Loucy (cell line): ENCODE measurements around the gene RELA.

Source experiments
- H2AFZ ChIP-seq: fragments of 200-600 bp; sonication (generic); 2 replicates; pipeline ENCODE4 v1.6.0; 2016; ENCODE audit warnings: antibody characterized with exemption, mild to moderate bottlenecking, low read length, moderate library complexity
- H3F3A ChIP-seq: fragments of 200-600 bp; 2 replicates; pipeline ENCODE4 v1.6.0; 2016; ENCODE audit warnings: antibody characterized with exemption, low read depth, mild to moderate bottlenecking
- H3K27me3 ChIP-seq: fragments of 200-600 bp; sonication (generic); 2 replicates; pipeline ENCODE4 v1.6.1; 2014; ENCODE audit warnings: low read length, mild to moderate bottlenecking; ENCODE audit not compliant: insufficient read depth, poor library complexity, severe bottlenecking
- H3K36me3 ChIP-seq: fragments of 200-600 bp; sonication (generic); 2 replicates; pipeline ENCODE4 v1.6.1; 2016; ENCODE audit warnings: low read length; ENCODE audit not compliant: insufficient read depth
- H3K4me1 ChIP-seq: fragments of 200-600 bp; sonication (generic); 2 replicates; pipeline ENCODE4 v1.5.1; 2014; ENCODE audit warnings: low read length, mild to moderate bottlenecking; ENCODE audit not compliant: insufficient read depth, poor library complexity, severe bottlenecking
- H3K4me2 ChIP-seq: fragments of 200-600 bp; sonication (generic); 2 replicates; pipeline ENCODE4 v1.6.0; 2014; ENCODE audit warnings: antibody characterized with exemption, low read length, low read depth, mild to moderate bottlenecking; ENCODE audit not compliant: poor library complexity, severe bottlenecking
- H3K4me3 ChIP-seq: fragments of 200-600 bp; sonication (generic); 2 replicates; pipeline ENCODE4 v1.5.1; 2014; ENCODE audit warnings: low read length, mild to moderate bottlenecking, mixed read lengths; ENCODE audit not compliant: poor library complexity, severe bottlenecking
- H3K79me2 ChIP-seq: fragments of 200-600 bp; sonication (generic); 2 replicates; pipeline ENCODE4 v1.6.1; 2014; ENCODE audit warnings: low read length; ENCODE audit not compliant: insufficient read depth
- H3K9ac ChIP-seq: fragments of 200-600 bp; sonication (generic); 2 replicates; pipeline ENCODE4 v1.6.0; 2014; ENCODE audit warnings: mild to moderate bottlenecking, low read depth, low read length, moderate library complexity; ENCODE audit not compliant: poor library complexity, severe bottlenecking
- H3K9me2 ChIP-seq: fragments of 200-600 bp; sonication (generic); replicated peaks from 2 replicates; pipeline ENCODE4 v1.6.1; 2016; ENCODE audit warnings: low read depth, low read length, mixed read lengths
- H3K9me3 ChIP-seq: fragments of 200-600 bp; sonication (generic); 2 replicates; pipeline ENCODE4 v1.6.1; 2014; ENCODE audit warnings: mild to moderate bottlenecking, antibody characterized with exemption, low read length, low read depth; ENCODE audit not compliant: insufficient read depth
- H4K20me1 ChIP-seq: fragments of 200-600 bp; sonication (generic); 2 replicates; pipeline ENCODE4 v1.6.0; 2014; ENCODE audit warnings: antibody characterized with exemption, low read length, mild to moderate bottlenecking; ENCODE audit not compliant: insufficient read depth, poor library complexity, severe bottlenecking
- CTCF ChIP-seq: fragments of 200-600 bp; sonication (generic); conservative IDR thresholded peaks from 2 replicates; pipeline ENCODE4 v1.5.1; 2014; ENCODE audit warnings: mild to moderate bottlenecking, antibody characterized with exemption, low read length
- EZH2phosphoT487 ChIP-seq: fragments of 200-600 bp; IDR thresholded peaks from 2 replicates; pipeline ENCODE4 v1.6.1; 2018; ENCODE audit warnings: antibody characterized with exemption, mild to moderate bottlenecking, moderate library complexity, borderline replicate concordance

Gene RELA

GRCh38 chr11:65655570-65656332 lies 7.0 kb downstream of the RELA start:
- no peak overlapping the region for H3K4me2 ChIP-seq
- no peaks in the 10 kb centered on the region for H3K27me3 ChIP-seq
- no peak overlapping the region for H3K9ac ChIP-seq
- peaks cover 25% of the 10 kb centered on the region for H3K4me1 ChIP-seq
- H3K9me2 ChIP-seq = no peaks in the 10 kb centered on the region
- H2AFZ ChIP-seq = no peak overlapping the region
- H3K4me3 ChIP-seq = no peak overlapping the region
- no peaks in the 10 kb centered on the region for H3K9me3 ChIP-seq
- peaks cover 8% of the 10 kb centered on the region for H3F3A ChIP-seq
- TF ChIP-seq CTCF (no peak), EZH2phosphoT487 (no peak)
- peaks cover 58% of the 10 kb centered on the region; the same call in 1 of the 2 replicates for H3K36me3 ChIP-seq
- H4K20me1 ChIP-seq = peaks cover 12% of the 10 kb centered on the region
- H3K79me2 ChIP-seq = peaks cover 39% of the 10 kb centered on the region

DNA sequence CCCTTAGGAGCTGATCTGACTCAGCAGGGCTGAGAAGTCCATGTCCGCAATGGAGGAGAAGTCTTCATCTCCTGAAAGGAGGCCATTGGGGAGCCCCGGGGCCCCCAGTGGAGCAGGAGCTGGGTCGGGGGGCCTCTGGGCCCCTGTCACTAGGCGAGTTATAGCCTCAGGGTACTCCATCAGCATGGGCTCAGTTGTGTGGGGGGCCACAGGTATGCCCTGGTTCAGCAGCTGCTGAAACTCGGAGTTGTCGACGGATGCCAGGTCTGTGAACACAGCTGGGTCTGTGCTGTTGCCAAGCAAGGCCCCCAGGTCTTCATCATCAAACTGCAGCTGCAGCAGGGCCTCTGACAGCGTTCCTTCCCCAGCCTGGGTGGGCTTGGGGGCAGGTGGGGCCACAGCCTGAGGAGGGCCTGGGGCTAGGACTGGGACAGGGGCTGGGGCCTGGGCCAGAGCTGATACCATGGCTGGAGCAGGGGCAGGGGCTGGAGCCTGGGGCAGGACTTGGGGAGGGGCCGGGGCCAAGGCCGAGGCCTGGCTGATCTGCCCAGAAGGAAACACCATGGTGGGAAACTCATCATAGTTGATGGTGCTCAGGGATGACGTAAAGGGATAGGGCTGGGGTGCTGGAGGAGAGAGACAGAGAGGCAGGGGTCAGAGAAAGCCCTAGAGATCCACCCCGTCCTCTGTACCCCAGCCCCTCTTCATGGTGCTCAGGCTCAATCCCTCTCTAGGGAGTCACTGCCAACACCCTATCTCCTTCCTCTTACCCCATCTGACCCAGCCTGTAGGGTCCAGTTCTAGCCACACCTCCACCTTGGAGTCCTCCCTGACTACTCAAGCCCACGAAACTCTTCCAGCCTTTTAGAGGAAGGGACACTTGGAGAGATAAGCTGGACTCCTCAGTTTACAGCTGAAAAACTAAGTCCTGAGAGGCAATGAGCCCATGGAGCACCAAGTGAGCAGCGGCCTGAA lies 8.1 kb downstream of the RELA start:
- Histone ChIP-seq H3K4me1 (peaks cover 25% of the 10 kb centered on the region), H3K9me3 (no peaks in the 10 kb centered on the region), H3K36me3 (peaks cover 54% of the 10 kb centered on the region; the same call in 1 of the 2 replicates), H3K4me2 (peak overlapping the region; percentile 99), H3K27me3 (no peaks in the 10 kb centered on the region), H3K9me2 (no peaks in the 10 kb centered on the region), H3F3A (peaks cover 8% of the 10 kb centered on the region), H3K9ac (peak overlapping the region; percentile 93), H4K20me1 (peaks cover 4% of the 10 kb centered on the region), H2AFZ (no peak overlapping the region), H3K79me2 (peaks cover 28% of the 10 kb centered on the region; the same call in 1 of the 2 replicates), H3K4me3 (peak overlapping the region; percentile 78)
- TF ChIP-seq EZH2phosphoT487 = no peak
- TF ChIP-seq CTCF = no peak

- Histone ChIP-seq H3K4me1 (peaks cover 25% of the 10 kb centered on the region), H3K4me3 (peak overlapping the region; percentile 78), H3K79me2 (peaks cover 24% of the 10 kb centered on the region; the same call in 1 of the 2 replicates), H3F3A (peaks cover 8% of the 10 kb centered on the region), H3K9me2 (no peaks in the 10 kb centered on the region), H3K4me2 (peak overlapping the region; percentile 99), H3K36me3 (peaks cover 43% of the 10 kb centered on the region; the same call in 1 of the 2 replicates), H4K20me1 (no peaks in the 10 kb centered on the region), H3K9me3 (no peaks in the 10 kb centered on the region), H2AFZ (no peak overlapping the region), H3K27me3 (no peaks in the 10 kb centered on the region), H3K9ac (peak overlapping the region; percentile 93)
- TF ChIP-seq EZH2phosphoT487 (no peak), CTCF (no peak)
These were observed 9.2 kb downstream of the RELA start for GRCh38 chr11:65653229-65654225.
